D721Med (cell line): Measurements from ENCODE around the gene PAPSS2.
"Not testable (repeated sequence)": the region's sequence is repeated elsewhere in the genome, so short reads cannot be mapped to it uniquely, and the experiment has no call there.

Experiments
- DNase-seq: peaks from one replicate; pipeline ENCODE4 v3.0.0; 2011; ENCODE audit warnings: low spot score; ENCODE audit not compliant: insufficient read length
- FAIRE-seq: peaks from 2 replicates; lab custom pipeline; 2011; peaks lifted over from hg19 to GRCh38; lab: Jason Lieb, UNC
- TF ChIP-seq, protein P1 (sequence below): IDR thresholded peaks from 2 replicates; pipeline ENCODE4 v1.5.1; 2012; ENCODE audit warnings: mild to moderate bottlenecking, control low read depth; ENCODE audit not compliant: insufficient read depth; ENCODE audit errors: missing control alignments

The PAPSS2 gene

DNA sequence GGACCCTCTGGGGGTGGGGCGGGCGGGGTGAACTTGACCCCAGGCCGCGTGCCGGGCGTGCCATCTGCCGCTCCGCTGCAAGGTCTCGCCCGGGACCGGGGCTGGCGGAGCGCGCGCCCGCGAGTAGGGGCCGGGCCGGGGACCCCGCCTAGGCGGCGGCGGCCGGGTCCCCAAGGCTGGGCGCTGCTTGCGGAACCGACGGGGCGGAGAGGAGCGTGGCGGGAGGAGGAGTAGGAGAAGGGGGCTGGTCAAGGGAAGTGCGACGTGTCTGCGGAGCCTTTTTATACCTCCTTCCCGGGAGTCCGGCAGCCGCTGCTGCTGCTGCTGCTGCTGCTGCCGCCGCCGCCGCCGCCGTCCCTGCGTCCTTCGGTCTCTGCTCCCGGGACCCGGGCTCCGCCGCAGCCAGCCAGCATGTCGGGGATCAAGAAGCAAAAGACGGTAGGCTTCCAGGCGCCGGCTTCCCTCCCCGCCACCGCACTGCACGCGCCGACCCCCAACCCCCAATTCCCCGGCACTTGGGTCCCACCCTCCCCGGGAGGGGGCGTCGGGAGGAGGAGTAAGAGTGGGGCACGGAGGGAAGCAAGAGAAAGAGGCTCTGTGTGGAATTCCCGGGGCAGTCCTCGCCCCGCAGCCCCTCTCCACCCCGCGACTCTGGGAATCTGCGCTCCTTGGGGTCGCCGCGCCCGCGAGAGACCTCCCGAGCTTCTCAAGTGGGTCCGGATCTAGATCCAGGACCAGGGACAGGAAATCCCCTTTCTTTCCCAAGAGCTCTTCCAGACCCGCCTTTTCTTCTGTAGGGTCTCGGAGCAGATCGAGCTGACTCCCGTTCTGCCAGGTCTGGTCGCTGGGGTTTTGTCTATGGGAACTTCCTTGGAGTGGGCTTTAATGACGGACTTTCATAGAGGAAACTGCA is at the start of gene PAPSS2:
Gene PAPSS2, plus strand, starts transcription at position 308 of the 913 bp plus-strand sequence. Its CDS starts 104 bp downstream, at position 412.
- TF ChIP-seq, protein P1, sequence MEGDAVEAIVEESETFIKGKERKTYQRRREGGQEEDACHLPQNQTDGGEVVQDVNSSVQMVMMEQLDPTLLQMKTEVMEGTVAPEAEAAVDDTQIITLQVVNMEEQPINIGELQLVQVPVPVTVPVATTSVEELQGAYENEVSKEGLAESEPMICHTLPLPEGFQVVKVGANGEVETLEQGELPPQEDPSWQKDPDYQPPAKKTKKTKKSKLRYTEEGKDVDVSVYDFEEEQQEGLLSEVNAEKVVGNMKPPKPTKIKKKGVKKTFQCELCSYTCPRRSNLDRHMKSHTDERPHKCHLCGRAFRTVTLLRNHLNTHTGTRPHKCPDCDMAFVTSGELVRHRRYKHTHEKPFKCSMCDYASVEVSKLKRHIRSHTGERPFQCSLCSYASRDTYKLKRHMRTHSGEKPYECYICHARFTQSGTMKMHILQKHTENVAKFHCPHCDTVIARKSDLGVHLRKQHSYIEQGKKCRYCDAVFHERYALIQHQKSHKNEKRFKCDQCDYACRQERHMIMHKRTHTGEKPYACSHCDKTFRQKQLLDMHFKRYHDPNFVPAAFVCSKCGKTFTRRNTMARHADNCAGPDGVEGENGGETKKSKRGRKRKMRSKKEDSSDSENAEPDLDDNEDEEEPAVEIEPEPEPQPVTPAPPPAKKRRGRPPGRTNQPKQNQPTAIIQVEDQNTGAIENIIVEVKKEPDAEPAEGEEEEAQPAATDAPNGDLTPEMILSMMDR = no peak
- DNase-seq (peak; percentile 31), FAIRE-seq (no peak)

DNA sequence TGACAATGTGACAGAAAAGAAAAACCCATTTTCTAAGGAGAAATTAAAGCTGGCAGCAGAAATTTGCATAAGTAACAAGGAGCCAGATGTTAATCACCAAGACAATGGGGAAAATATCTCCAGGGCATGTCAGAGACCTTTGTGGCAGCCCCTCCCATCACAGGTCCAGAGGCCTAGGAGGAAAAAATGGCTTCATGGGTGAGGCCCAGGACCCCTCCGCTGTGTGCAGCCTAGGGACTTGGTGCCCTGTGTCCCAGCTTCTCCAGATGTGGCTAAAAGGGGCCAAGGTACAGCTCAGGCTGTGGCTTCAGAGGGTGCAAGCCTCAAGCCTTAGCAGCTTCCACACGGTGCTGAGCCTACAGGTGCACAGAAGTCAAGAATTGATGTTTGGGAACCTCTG is 48.3 kb upstream of the PAPSS2 start:
- not testable (repeated sequence) for FAIRE-seq, DNase-seq

DNA sequence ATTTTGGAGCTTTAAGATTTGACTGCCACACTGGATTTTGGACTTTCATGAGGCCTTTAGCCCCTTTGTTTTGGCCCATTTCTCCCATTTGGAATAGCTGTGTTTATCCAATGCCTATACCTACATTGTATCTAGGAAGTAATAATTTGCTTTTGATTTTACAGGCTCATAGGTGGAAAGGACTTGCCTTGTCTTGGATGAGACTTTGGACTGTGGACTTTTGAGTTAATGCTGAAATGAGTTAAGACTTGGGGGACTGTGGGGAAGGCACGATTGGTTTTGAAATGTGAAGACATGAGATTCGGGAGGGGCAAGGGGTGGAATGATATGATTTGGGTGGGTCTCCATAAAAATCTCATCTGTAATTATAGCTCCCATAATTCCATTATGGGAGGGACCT is 47.6 kb upstream of the PAPSS2 start:
- TF ChIP-seq, protein P1 = no peak
- DNase-seq (no peak), FAIRE-seq (no peak)

DNA sequence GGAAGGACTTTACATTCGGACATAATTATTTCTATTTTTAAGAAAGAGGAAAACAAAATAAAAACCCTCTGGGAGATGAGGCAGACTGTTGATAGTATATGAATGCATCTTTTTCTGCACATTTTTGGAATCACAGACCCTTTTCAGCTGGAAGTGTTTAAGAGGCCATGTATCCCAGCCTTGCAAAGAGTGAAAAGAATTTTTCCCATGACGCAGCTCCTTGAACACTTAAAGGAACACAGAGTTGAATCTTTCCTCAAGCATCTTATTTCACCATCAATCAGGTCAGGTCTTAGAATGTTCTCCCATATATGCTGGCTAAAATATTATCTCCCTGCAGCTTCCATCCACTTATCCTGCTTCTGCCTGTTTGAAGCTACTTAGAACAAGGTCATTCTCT is 45.9 kb upstream of the PAPSS2 start:
- no peak for DNase-seq
- TF ChIP-seq, protein P1 = no peak
- no peak for FAIRE-seq

DNA sequence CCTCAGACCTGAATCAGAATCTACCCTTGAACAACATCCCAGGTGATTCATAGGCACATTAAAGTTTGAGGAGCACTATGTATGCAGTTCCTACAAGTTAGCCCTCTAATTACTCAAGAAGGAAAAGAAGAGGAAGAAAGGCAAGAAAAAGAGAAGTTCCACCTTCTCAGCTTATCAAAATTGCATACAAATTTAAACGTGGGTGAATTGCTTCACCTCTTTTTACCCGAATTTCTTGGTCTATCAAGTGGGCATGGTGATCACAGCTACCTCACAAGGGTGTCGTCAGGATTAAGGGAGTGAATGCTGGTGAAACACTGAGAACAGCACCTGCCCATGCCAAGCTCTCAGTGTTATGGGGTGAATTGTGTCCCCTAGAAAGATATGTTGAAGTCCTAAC is 43.8 kb upstream of the PAPSS2 start:
- FAIRE-seq (no peak), DNase-seq (no peak)
- TF ChIP-seq, protein P1 = no peak

DNA sequence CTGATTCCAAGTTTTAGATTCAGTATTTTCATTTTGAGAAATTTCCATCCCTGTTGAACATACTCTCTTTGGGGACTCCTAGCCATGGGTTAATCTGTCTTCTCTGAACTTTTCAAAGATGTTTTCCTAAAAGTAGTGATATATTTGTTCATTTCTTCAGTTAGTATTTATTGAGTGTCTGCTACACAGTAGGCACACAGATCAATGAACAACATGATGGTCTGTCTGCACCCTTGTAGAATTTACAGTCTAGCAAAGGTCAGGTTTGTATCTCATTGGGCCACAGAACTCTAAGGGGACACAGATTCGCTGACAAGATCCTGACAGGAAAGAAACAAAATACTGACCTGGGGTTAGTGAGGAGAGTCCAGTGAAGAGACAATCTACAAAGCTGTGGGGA is 42.2 kb upstream of the PAPSS2 start:
- DNase-seq (no peak), FAIRE-seq (no peak)
- TF ChIP-seq, protein P1 = no peak

DNA sequence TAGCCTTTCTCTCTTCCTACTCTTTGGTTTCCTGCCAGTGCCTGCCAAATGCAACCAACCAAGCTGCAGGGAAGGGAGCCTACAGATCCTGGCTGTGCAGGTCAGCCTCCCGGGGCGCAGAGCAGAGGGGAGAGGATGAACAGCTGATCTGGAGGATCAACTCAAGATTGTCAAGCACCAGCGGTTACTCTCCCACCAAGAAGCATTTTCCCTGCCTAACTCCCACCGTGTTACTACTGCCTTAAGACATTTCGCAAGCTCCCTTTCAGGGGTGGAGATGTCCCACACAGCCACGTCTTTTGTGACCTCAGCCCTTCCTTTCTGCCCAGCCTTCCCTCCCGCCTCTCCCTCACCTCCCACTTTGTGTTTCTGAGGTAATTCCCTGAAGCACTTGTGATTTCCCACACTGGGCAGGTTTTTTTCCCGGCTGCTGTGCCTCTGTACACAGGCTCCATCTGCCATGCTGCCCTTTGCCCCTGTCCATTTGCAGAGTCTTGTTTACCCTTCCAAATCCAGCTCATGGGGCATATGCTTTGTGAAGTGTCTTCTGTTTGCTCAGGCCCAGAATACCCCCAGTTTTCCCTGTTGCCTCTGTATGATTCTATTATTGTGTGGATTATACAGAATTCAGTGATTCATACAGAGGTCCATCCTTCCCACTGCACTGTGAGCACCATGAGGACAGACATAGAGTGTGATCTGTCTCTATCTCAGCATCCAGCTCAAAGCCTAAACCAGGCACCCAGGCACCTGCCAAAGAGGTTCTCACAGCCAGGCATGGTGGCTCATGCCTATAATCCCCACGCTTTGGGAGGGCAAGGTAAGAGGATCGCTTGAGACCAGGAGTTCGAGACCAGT is 40.9 kb upstream of the PAPSS2 start:
- TF ChIP-seq, protein P1 = no peak
- DNase-seq (no peak), FAIRE-seq (no peak)
